Endodermal cell (in vitro differentiated cells): Measurements from ENCODE around the gene TPX2. TPM values are rescaled to one million over a fixed set of nuclear protein-coding genes. Genes with fewer than 3 reads are reported as not detected.

ENCODE experiments used
- DNase-seq: peaks from one replicate; pipeline ENCODE4 v3.0.0-alpha.2; 2017
- H3K27ac ChIP-seq: 2 replicates; pipeline ENCODE4 v1.5.1; 2013; ENCODE audit warnings: mild to moderate bottlenecking, low read depth, low read length, moderate library complexity
- H3K27me3 ChIP-seq: 2 replicates; pipeline ENCODE4 v1.6.1; 2013; ENCODE audit warnings: mild to moderate bottlenecking, low read length, moderate library complexity; ENCODE audit not compliant: insufficient read depth, control insufficient read depth, poor library complexity, severe bottlenecking
- H3K36me3 ChIP-seq: 2 replicates; pipeline ENCODE4 v1.7.0; 2013; ENCODE audit warnings: mild to moderate bottlenecking, low read length, moderate library complexity; ENCODE audit not compliant: control insufficient read depth, insufficient read depth
- H3K4me1 ChIP-seq: one replicate; pipeline ENCODE4 v1.7.0; 2013; ENCODE audit warnings: low read length; ENCODE audit not compliant: control insufficient read depth, insufficient read depth
- H3K4me3 ChIP-seq: 2 replicates; pipeline ENCODE4 v1.5.1; 2013; ENCODE audit warnings: mild to moderate bottlenecking, low read length, moderate library complexity
- H3K9ac ChIP-seq: 2 replicates; pipeline ENCODE4 v1.6.1; 2013; ENCODE audit warnings: mild to moderate bottlenecking, low read length, moderate library complexity; ENCODE audit not compliant: poor library complexity, severe bottlenecking; ENCODE audit errors: extremely low read depth
- H3K9me3 ChIP-seq: 2 replicates; pipeline ENCODE4 v1.6.1; 2013; ENCODE audit warnings: mild to moderate bottlenecking, low read length, moderate library complexity; ENCODE audit not compliant: control insufficient read depth
- H3K27ac Mint-ChIP-seq: 2 replicates; pipeline ENCODE4 v1.8.0; 2020; ENCODE audit warnings: mixed read lengths
- H3K27me3 Mint-ChIP-seq: 2 replicates; pipeline ENCODE4 v1.8.0; 2021; ENCODE audit warnings: mild to moderate bottlenecking, mixed read lengths; ENCODE audit not compliant: insufficient read depth
- H3K36me3 Mint-ChIP-seq: 2 replicates; pipeline ENCODE4 v1.8.0; 2020; ENCODE audit warnings: low read depth, mixed read lengths
- H3K4me1 Mint-ChIP-seq: 2 replicates; pipeline ENCODE4 v1.8.0; 2020; ENCODE audit warnings: mixed read lengths
- H3K4me3 Mint-ChIP-seq: 2 replicates; pipeline ENCODE4 v1.8.0; 2020; ENCODE audit warnings: mild to moderate bottlenecking, moderate library complexity, mixed read lengths
- H3K9me3 Mint-ChIP-seq: 2 replicates; pipeline ENCODE4 v1.8.0; 2020; ENCODE audit warnings: mild to moderate bottlenecking, mixed read lengths
- WGBS, 2 experiments: methylation state at CpG; one replicate each; pipeline versions ENCODE4 v1.1.5 to v1.1.7; 2013; ENCODE audit warnings: missing lambda C conversion rate in 2 of 2, mixed read lengths in 1 of 2; ENCODE audit not compliant: insufficient coverage in 1 of 2, insufficient read length in 1 of 2; 5-methylcytosine and 5-hydroxymethylcytosine counted together
- total RNA-seq, 2 donors: library from RNA; stranded (reverse); fragmentation: NEBNext Ultra II Directional in 1 of 2; extraction: Animal tissue kit (Norgen Biotek cat#: 25700) in 1 of 2; gene quantifications; 2 replicates in 1 of 2; 3 replicates in 1 of 2; pipeline ENCODE4 v1.2.1, GENCODE V29; 2021
- TF ChIP-seq, protein P1 (sequence below): fragments of 200-600 bp; sonication (generic); conservative IDR thresholded peaks from 2 replicates; pipeline ENCODE4 v1.5.0; 2021; ENCODE audit warnings: antibody characterized with exemption, mild to moderate bottlenecking

Gene TPX2
- total RNA-seq, 2 donors from 2014 or later = 108 to 118 TPM

DNA sequence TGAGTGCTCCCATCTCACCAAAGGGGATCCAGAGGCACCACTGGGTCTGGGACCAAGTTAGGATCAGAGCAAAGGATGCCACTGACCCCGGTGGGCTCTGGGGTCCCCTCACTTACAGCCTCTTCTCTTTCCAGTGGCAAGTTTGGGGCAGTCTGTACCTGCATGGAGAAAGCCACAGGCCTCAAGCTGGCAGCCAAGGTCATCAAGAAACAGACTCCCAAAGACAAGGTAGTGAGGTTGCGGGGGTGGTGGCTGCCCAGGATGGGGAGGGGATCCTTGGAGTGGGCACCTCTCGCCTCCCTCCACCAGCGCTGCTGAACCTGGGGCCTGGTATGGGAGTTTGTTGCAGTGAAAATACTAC, 85.0 kb downstream of the TPX2 start:
- H3K27ac Mint-ChIP-seq = no peak overlapping the region

DNA sequence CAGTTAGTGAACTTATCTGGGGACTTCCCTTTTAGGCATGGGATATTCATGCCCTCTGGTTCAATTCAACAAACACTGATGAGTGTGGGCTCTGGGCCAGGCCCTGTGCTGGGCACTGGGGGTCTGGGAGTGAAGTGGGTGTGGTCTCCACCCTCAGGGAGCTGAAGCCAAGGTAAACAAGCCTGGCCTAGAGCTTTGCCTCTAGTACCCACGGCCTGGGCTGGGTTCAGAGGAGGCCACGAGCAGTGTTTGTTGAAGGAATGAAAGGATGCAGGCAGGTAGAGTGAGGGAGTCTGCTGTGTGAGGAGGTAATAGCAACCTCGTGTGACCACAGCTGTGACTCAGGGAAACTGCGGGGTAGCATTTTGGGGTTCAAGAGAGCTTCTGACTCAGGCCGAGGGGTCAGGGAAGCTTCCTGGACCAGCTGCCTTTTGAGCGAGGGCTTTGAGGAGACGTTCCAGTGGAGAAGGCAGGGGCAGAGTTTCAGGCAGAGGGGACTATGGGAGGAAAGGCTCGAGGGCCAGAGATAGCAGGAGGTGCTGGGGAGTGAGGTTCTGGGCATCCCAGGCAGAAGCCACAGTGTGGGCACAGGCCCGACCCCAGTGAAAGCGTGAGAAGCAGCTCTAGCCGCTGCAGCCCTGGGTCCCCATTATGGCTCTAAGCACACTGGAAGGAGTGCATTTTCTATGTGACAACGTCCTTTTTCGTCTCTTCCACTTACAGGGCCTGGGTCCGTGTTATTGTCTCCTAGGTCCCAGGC, 85.6 kb downstream of the TPX2 start:
- Mint-ChIP-seq H3K4me3 (no peak overlapping the region), H3K9me3 (no peaks in the 10 kb centered on the region), H3K36me3 (no peaks in the 10 kb centered on the region), H3K27me3 (peaks cover 3% of the 10 kb centered on the region), H3K27ac (no peak overlapping the region), H3K4me1 (peaks cover 5% of the 10 kb centered on the region)
- H3K4me1 ChIP-seq = peaks cover 10% of the 10 kb centered on the region
- no peaks in the 10 kb centered on the region for H3K9me3 ChIP-seq
- WGBS, 2 experiments = 90 to 96% methylated on average over 13 to 14 of the region's 14 CpGs
- TF ChIP-seq, protein P1, sequence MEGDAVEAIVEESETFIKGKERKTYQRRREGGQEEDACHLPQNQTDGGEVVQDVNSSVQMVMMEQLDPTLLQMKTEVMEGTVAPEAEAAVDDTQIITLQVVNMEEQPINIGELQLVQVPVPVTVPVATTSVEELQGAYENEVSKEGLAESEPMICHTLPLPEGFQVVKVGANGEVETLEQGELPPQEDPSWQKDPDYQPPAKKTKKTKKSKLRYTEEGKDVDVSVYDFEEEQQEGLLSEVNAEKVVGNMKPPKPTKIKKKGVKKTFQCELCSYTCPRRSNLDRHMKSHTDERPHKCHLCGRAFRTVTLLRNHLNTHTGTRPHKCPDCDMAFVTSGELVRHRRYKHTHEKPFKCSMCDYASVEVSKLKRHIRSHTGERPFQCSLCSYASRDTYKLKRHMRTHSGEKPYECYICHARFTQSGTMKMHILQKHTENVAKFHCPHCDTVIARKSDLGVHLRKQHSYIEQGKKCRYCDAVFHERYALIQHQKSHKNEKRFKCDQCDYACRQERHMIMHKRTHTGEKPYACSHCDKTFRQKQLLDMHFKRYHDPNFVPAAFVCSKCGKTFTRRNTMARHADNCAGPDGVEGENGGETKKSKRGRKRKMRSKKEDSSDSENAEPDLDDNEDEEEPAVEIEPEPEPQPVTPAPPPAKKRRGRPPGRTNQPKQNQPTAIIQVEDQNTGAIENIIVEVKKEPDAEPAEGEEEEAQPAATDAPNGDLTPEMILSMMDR = no peak
- no peak overlapping the region for H3K4me3 ChIP-seq
- no peak overlapping the region for H3K9ac ChIP-seq
- no peaks in the 10 kb centered on the region for H3K27me3 ChIP-seq
- no peak for DNase-seq
- H3K36me3 ChIP-seq = no peaks in the 10 kb centered on the region
- H3K27ac ChIP-seq = no peak overlapping the region

More for the DNA sequence above, 85.0 kb downstream of the TPX2 start:
- Histone ChIP-seq H3K4me1 (peaks cover 7% of the 10 kb centered on the region), H3K27ac (no peak overlapping the region), H3K27me3 (no peaks in the 10 kb centered on the region), H3K9ac (no peak overlapping the region), H3K36me3 (no peaks in the 10 kb centered on the region), H3K9me3 (no peaks in the 10 kb centered on the region), H3K4me3 (no peak overlapping the region)
- H3K4me1 Mint-ChIP-seq = peaks cover 2% of the 10 kb centered on the region
- DNase-seq = peak; percentile 41
- H3K4me3 Mint-ChIP-seq = no peak overlapping the region
- no peaks in the 10 kb centered on the region for H3K36me3 Mint-ChIP-seq
- 92 to 93% methylated on average over 3 to 4 of the region's 4 CpGs for WGBS, 2 experiments
- TF ChIP-seq, protein P1 = no peak
- H3K27me3 Mint-ChIP-seq = peaks cover 3% of the 10 kb centered on the region
- H3K9me3 Mint-ChIP-seq = no peaks in the 10 kb centered on the region

DNA sequence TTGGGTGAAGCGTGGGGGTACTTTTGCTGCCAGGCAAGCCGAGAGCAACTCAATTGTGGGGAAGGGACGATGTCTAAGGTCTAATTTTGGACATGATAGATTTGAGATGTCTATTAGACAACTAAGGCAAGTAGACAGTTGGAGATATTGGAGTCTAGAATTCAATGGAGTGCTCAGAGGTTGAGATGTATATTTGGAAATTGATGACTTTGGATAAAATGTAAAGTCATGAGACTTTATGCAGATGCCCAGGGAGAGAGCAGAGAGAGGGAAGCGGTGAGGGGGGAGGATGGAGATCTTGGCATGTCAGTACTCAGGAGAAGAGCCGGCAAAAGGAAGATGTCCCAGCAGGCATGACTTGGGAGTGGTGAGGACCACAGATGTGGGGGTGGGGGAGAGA, 87.0 kb downstream of the TPX2 start:
- WGBS, 2 experiments = 86 to 98% methylated on average over 5 of the region's 5 CpGs
- TF ChIP-seq, protein P1 = no peak
- DNase-seq = no peak
- Mint-ChIP-seq H3K36me3 (no peaks in the 10 kb centered on the region), H3K27me3 (peaks cover 3% of the 10 kb centered on the region), H3K4me3 (no peak overlapping the region), H3K4me1 (peaks cover 3% of the 10 kb centered on the region), H3K27ac (no peak overlapping the region), H3K9me3 (no peaks in the 10 kb centered on the region)
- Histone ChIP-seq H3K9me3 (no peaks in the 10 kb centered on the region), H3K27me3 (no peaks in the 10 kb centered on the region), H3K9ac (no peak overlapping the region), H3K27ac (no peak overlapping the region), H3K4me1 (peaks cover 3% of the 10 kb centered on the region), H3K36me3 (no peaks in the 10 kb centered on the region), H3K4me3 (no peak overlapping the region)
